ENCODE results near the gene KRTAP4-9. TPM values are rescaled to one million over a fixed set of nuclear protein-coding genes. Genes with fewer than 3 reads are reported as not detected.

KRTAP4-9 gene
- not detected in 5 replicates for total RNA-seq (2022; extraction: Qiagen RNA extraction; ENCODE audit: low read depth)

GRCh38 chr17:41105347-41105746 is at the start of gene KRTAP4-9:
KRTAP4-9 (plus strand) TSS chr17:41105389; CDS start chr17:41105389, 0 bp downstream.

GRCh38 chr17:41060052-41060604 is 45.1 kb upstream of the KRTAP4-9 start, which contains the start of gene KRTAP2-3:
KRTAP2-3 (minus strand) TSS chr17:41060114; CDS start chr17:41060050, 64 bp downstream.

GRCh38 chr17:41065829-41066624 is 39.2 kb upstream of the KRTAP4-9 start, which contains the start of gene KRTAP2-4:
KRTAP2-4 (minus strand) TSS chr17:41065879; CDS start chr17:41065845, 34 bp downstream.

DNA sequence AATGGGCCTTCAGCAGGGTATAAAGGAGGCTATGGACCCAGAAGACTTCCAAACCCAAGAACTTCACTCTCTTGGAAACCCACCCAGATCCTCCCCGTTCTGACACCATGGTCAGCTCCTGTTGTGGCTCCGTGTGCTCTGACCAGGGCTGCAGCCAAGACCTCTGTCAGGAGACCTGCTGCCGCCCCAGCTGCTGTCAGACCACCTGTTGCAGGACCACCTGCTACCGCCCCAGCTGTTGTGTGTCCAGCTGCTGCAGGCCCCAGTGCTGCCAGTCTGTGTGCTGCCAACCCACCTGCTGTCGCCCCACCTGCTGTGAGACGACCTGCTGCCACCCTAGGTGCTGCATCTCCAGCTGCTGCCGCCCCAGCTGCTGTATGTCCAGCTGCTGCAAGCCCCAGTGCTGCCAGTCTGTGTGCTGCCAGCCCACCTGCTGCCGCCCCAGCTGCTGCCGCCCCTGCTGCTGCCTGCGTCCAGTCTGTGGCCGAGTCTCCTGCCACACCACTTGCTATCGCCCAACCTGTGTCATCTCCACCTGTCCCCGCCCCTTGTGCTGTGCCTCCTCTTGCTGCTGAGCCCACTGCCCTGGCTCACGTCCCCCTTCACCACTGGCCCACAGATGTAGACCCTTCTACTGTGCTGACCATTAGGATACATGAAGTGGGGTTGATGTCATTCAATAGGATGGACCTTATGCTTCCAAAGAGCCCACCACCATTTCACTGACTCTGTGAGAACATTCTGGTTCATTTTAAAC is 20.9 kb upstream of the KRTAP4-9 start, which contains the start of gene KRTAP4-7:
Gene KRTAP4-7 (plus strand): TSS at position 51 of the 757 bp plus-strand sequence. CDS start 57 bp downstream, at position 108.

GRCh38 chr17:41098042-41098441 is 7.1 kb upstream of the KRTAP4-9 start, which contains the start of gene KRTAP4-8:
KRTAP4-8 (minus strand) TSS chr17:41098142; CDS start chr17:41098084, 58 bp downstream.

DNA sequence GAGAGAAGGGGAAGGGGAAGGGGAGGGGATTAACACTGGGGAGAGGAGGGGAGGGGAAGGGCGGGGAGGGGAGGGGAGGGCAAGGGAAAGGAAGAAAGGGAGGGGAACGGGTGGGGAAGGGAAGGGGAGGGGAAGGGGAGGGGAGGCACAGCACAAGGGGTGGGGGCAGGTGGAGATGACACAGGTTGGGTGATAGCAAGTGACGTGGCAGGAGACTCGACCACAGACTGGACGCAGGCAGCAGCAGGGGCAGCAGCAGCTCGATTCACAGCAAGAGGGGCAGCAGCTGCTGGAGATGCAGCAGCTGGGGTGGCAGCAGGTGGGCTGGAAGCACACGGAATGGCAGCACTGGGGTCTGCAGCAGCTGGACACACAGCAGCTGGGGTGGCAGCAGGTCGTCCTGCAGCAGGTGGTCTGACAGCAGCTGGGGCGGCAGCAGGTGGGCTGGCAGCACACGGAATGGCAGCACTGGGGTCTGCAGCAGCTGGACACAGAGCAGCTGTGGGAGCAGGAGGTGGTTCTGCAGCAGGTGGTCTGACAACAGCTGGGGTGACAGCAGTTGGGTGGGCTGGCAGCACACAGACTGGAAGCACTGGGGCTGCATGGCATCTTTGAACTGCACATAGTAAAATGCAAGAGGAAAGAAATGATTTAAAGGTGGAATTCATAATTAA is 3.5 kb upstream of the KRTAP4-9 start, which contains the start of gene KRTAP4-16:
Gene KRTAP4-16 (minus strand): TSS at position 624 of the 674 bp plus-strand sequence. CDS start 0 bp downstream, at position 624.

GRCh38 chr17:41117846-41118386 is 12.7 kb downstream of the KRTAP4-9 start, which contains the start of gene KRTAP4-11:
KRTAP4-11 (minus strand) TSS chr17:41118373; CDS start chr17:41118315, 58 bp downstream.

GRCh38 chr17:41123991-41124371 is 18.8 kb downstream of the KRTAP4-9 start, which contains the start of gene KRTAP4-12:
KRTAP4-12 (minus strand) TSS chr17:41124182; CDS start chr17:41124122, 60 bp downstream.

DNA sequence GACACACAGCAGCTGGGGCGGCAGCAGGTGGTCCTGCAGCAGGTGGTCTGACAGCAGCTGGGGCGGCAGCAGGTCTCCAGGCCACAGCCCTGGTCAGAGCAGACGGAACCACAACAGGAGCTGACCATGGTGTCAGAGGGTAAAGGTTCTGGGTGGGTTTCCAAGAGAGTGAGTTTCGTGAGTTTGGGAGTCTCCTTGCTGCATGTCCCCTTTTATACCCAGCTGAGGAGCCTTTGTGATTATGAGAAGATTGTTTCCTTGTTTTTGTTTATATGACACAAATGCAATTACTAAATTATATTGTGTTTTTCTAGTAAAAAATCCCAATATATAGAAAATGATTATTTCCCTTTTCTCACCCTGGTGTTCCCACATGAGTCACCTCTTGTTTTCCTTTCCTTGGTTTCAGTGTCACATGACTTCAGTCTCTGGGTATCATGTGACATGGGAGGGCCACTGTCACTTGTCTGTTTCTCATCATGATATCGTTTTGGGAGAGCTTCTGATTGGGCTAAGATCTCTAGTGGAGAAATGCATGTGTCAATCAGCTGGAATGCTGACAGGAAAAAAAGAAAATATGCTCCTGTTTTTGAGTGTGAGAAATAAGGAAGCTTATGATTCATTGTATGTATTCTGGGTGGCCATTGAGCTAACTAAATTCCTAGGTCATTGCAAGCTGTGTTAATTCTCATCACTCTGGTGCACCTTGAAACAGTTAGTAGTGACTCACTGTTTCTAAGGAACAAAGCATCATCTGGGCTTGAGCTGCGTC is 35.4 kb downstream of the KRTAP4-9 start, which contains the start of gene KRTAP4-6:
Gene KRTAP4-6 (minus strand): TSS at position 185 of the 772 bp plus-strand sequence. CDS start 57 bp downstream, at position 128.

GRCh38 chr17:41149652-41149985 is 44.4 kb downstream of the KRTAP4-9 start, which contains the start of gene KRTAP4-5:
KRTAP4-5 (minus strand) TSS chr17:41149825; CDS start chr17:41149767, 58 bp downstream.

Other genes starting within 250 kb of the KRTAP4-9 start
- not detected in 5 replicates for gene KRT12, start 238.2 kb upstream of the KRTAP4-9 start, total RNA-seq (2022; extraction: Qiagen RNA extraction; ENCODE audit: low read depth)
- 0.17 to 0.43 TPM (median 0.28 TPM) in 5 replicates for gene KRT20, start 220.1 kb upstream of the KRTAP4-9 start, total RNA-seq (2022; extraction: Qiagen RNA extraction; ENCODE audit: low read depth)
- gene KRT23, start 167.7 kb upstream of the KRTAP4-9 start, total RNA-seq (2022; extraction: Qiagen RNA extraction; ENCODE audit: low read depth): 0.06 to 0.30 TPM (median 0.08 TPM) in 3 of 5 replicates, not detected in the others
- not detected in 5 replicates for gene KRT39, start 138.4 kb upstream of the KRTAP4-9 start, total RNA-seq (2022; extraction: Qiagen RNA extraction; ENCODE audit: low read depth)
- not detected in 5 replicates for gene KRT40, start 121.1 kb upstream of the KRTAP4-9 start, total RNA-seq (2022; extraction: Qiagen RNA extraction; ENCODE audit: low read depth)
- gene KRTAP3-3, start 111.2 kb upstream of the KRTAP4-9 start, total RNA-seq (2022; extraction: Qiagen RNA extraction; ENCODE audit: low read depth): not detected in 5 replicates
- gene KRTAP3-2, start 105.5 kb upstream of the KRTAP4-9 start, total RNA-seq (2022; extraction: Qiagen RNA extraction; ENCODE audit: low read depth): 0.36 to 0.50 TPM (median 0.42 TPM) in 3 of 5 replicates, not detected in the others
- gene KRTAP3-1, start 96.3 kb upstream of the KRTAP4-9 start, total RNA-seq (2022; extraction: Qiagen RNA extraction; ENCODE audit: low read depth): not detected in 5 replicates
- not detected in 5 replicates for gene KRTAP1-5, start 78.2 kb upstream of the KRTAP4-9 start, total RNA-seq (2022; extraction: Qiagen RNA extraction; ENCODE audit: low read depth)
- gene KRTAP1-4, start 75.2 kb upstream of the KRTAP4-9 start, total RNA-seq (2022; extraction: Qiagen RNA extraction; ENCODE audit: low read depth): not detected in 5 replicates
- gene KRTAP1-3, start 70.5 kb upstream of the KRTAP4-9 start, total RNA-seq (2022; extraction: Qiagen RNA extraction; ENCODE audit: low read depth): not detected in 5 replicates
- not detected in 5 replicates for gene KRTAP1-1, start 63.9 kb upstream of the KRTAP4-9 start, total RNA-seq (2022; extraction: Qiagen RNA extraction; ENCODE audit: low read depth)
- not detected in 5 replicates for gene KRTAP2-1, start 58.1 kb upstream of the KRTAP4-9 start, total RNA-seq (2022; extraction: Qiagen RNA extraction; ENCODE audit: low read depth)
- not detected in 5 replicates for gene KRTAP2-2, start 50.2 kb upstream of the KRTAP4-9 start, total RNA-seq (2022; extraction: Qiagen RNA extraction; ENCODE audit: low read depth)
- gene KRTAP2-3, start 45.3 kb upstream of the KRTAP4-9 start, total RNA-seq (2022; extraction: Qiagen RNA extraction; ENCODE audit: low read depth): not detected in 5 replicates
- not detected in 5 replicates for gene KRTAP2-4, start 39.5 kb upstream of the KRTAP4-9 start, total RNA-seq (2022; extraction: Qiagen RNA extraction; ENCODE audit: low read depth)
- gene KRTAP4-7, start 21.2 kb upstream of the KRTAP4-9 start, total RNA-seq (2022; extraction: Qiagen RNA extraction; ENCODE audit: low read depth): not detected in 5 replicates
- 0.08 TPM in 1 of 5 replicates, not detected in the others for gene KRTAP4-8, start 7.2 kb upstream of the KRTAP4-9 start, total RNA-seq (2022; extraction: Qiagen RNA extraction; ENCODE audit: low read depth)
- not detected in 5 replicates for gene KRTAP4-16, start 3.2 kb upstream of the KRTAP4-9 start, total RNA-seq (2022; extraction: Qiagen RNA extraction; ENCODE audit: low read depth)
- gene KRTAP4-11, start 13.0 kb downstream of the KRTAP4-9 start, total RNA-seq (2022; extraction: Qiagen RNA extraction; ENCODE audit: low read depth): not detected in 5 replicates
- gene KRTAP4-12, start 18.8 kb downstream of the KRTAP4-9 start, total RNA-seq (2022; extraction: Qiagen RNA extraction; ENCODE audit: low read depth): not detected in 5 replicates
- not detected in 5 replicates for gene KRTAP4-6, start 35.2 kb downstream of the KRTAP4-9 start, total RNA-seq (2022; extraction: Qiagen RNA extraction; ENCODE audit: low read depth)
- gene KRTAP4-5, start 44.4 kb downstream of the KRTAP4-9 start, total RNA-seq (2022; extraction: Qiagen RNA extraction; ENCODE audit: low read depth): not detected in 5 replicates
- not detected in 5 replicates for gene KRTAP4-4, start 55.4 kb downstream of the KRTAP4-9 start, total RNA-seq (2022; extraction: Qiagen RNA extraction; ENCODE audit: low read depth)
- not detected in 5 replicates for gene KRTAP4-3, start 62.8 kb downstream of the KRTAP4-9 start, total RNA-seq (2022; extraction: Qiagen RNA extraction; ENCODE audit: low read depth)
- gene KRTAP4-2, start 72.8 kb downstream of the KRTAP4-9 start, total RNA-seq (2022; extraction: Qiagen RNA extraction; ENCODE audit: low read depth): not detected in 5 replicates
- 0.17 to 0.25 TPM (median 0.24 TPM) in 4 of 5 replicates, not detected in the other for gene KRTAP4-1, start 79.5 kb downstream of the KRTAP4-9 start, total RNA-seq (2022; extraction: Qiagen RNA extraction; ENCODE audit: low read depth)
- gene KRTAP9-1, start 84.5 kb downstream of the KRTAP4-9 start, total RNA-seq (2022; extraction: Qiagen RNA extraction; ENCODE audit: low read depth): not detected in 5 replicates
- not detected in 5 replicates for gene KRTAP9-2, start 121.3 kb downstream of the KRTAP4-9 start, total RNA-seq (2022; extraction: Qiagen RNA extraction; ENCODE audit: low read depth)
- not detected in 5 replicates for gene KRTAP9-3, start 127.1 kb downstream of the KRTAP4-9 start, total RNA-seq (2022; extraction: Qiagen RNA extraction; ENCODE audit: low read depth)
- not detected in 5 replicates for gene KRTAP9-8, start 132.6 kb downstream of the KRTAP4-9 start, total RNA-seq (2022; extraction: Qiagen RNA extraction; ENCODE audit: low read depth)
- gene KRTAP9-4, start 144.3 kb downstream of the KRTAP4-9 start, total RNA-seq (2022; extraction: Qiagen RNA extraction; ENCODE audit: low read depth): not detected in 5 replicates
- not detected in 5 replicates for gene KRTAP9-9, start 150.0 kb downstream of the KRTAP4-9 start, total RNA-seq (2022; extraction: Qiagen RNA extraction; ENCODE audit: low read depth)
- gene KRTAP9-6, start 160.0 kb downstream of the KRTAP4-9 start, total RNA-seq (2022; extraction: Qiagen RNA extraction; ENCODE audit: low read depth): not detected in 5 replicates
- not detected in 5 replicates for gene KRTAP9-7, start 170.3 kb downstream of the KRTAP4-9 start, total RNA-seq (2022; extraction: Qiagen RNA extraction; ENCODE audit: low read depth)
- not detected in 5 replicates for gene KRTAP29-1, start 197.5 kb downstream of the KRTAP4-9 start, total RNA-seq (2022; extraction: Qiagen RNA extraction; ENCODE audit: low read depth)
- gene KRTAP16-1, start 203.9 kb downstream of the KRTAP4-9 start, total RNA-seq (2022; extraction: Qiagen RNA extraction; ENCODE audit: low read depth): not detected in 5 replicates
- not detected in 5 replicates for gene KRTAP17-1, start 210.3 kb downstream of the KRTAP4-9 start, total RNA-seq (2022; extraction: Qiagen RNA extraction; ENCODE audit: low read depth)
- gene KRT33A, start 245.4 kb downstream of the KRTAP4-9 start, total RNA-seq (2022; extraction: Qiagen RNA extraction; ENCODE audit: low read depth): not detected in 5 replicates

Measured in A549 treated with RU486 at 1 μM for 4 hours (cell line).